Prostate gland (tissue), 2 donors: ENCODE measurements around the gene WDR31.
"Not testable (repeated sequence)": the region's sequence is repeated elsewhere in the genome, so short reads cannot be mapped to it uniquely, and the experiment has no call there.

ENCODE experiments used
- CTCF ChIP-seq, 4 experiments: fragments of 200-600 bp in 2 of 4; fragments of 450-650 bp in 2 of 4; sonication (generic) in 2 of 4; IDR thresholded peaks; 1 replicate in 3 of 4; 2 replicates in 1 of 4; pipeline ENCODE4 v1.5.1; 2016 to 2019; ENCODE audit warnings: antibody characterized with exemption in 4 of 4, mild to moderate bottlenecking in 2 of 4, moderate library complexity in 2 of 4
- POLR2A ChIP-seq: fragments of 450-650 bp; IDR thresholded peaks from one replicate; pipeline ENCODE4 v1.6.1; 2016; ENCODE audit warnings: antibody characterized with exemption, mild to moderate bottlenecking
- POLR2AphosphoS5 ChIP-seq: sonication (generic); formaldehyde crosslinking; IDR thresholded peaks from one replicate; pipeline ENCODE4 v1.6.1; 2017; ENCODE audit warnings: antibody characterized with exemption

DNA sequence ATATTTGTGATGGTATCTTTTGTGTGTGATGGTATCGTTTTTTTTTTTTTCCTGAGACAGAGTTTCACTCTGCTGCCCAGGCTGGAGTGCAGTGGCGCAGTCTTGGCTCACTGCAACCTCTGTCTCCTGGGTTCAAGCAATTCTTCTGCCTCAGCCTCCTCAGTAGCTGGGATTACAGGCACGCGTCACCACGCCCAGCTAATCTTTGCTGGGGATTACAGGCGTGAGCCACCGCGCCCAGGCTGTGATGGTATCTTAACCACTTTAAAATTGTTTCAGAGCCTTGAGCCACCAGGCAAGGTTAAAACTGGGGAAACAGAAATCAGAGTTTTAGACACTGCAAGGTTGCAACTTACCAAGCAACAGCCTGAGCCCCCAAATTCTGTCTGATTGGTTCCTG, 43.8 kb downstream of the WDR31 start:
- not testable (repeated sequence) for TF ChIP-seq CTCF (IDR thresholded peaks at IDR 0.05); POLR2A; POLR2AphosphoS5
